HTERT RPE-1 (cell line): ENCODE measurements around the gene AKR1C2.
"Not testable (repeated sequence)": the region's sequence is repeated elsewhere in the genome, so short reads cannot be mapped to it uniquely, and the experiment has no call there.

ENCODE experiments used
- in situ Hi-C: fragments of 300-500 bp; cut with MboI; formaldehyde crosslinking; loops from 4 replicates; pipeline ENCODE4 v1.14.3; 2020; ENCODE audit warnings: low sequenced_read_pairs

The AKR1C2 gene

GRCh38 chr10:5025461-5025881 lies 21.8 kb upstream of the AKR1C2 start:
- in situ Hi-C loops, result not testable (repeated sequence)

- in situ Hi-C loops, result no loop called here
Observed at GRCh38 chr10:5023177-5023805, 19.6 kb upstream of the AKR1C2 start.

GRCh38 chr10:5021624-5022290 lies 18.1 kb upstream of the AKR1C2 start:
- in situ Hi-C loops, result not testable (repeated sequence)

- in situ Hi-C loops, result not testable (repeated sequence)
Observed at GRCh38 chr10:5019770-5020612, 16.3 kb upstream of the AKR1C2 start.

- in situ Hi-C loops, result not testable (repeated sequence)
Observed at GRCh38 chr10:5018671-5019277, 15.1 kb upstream of the AKR1C2 start.

GRCh38 chr10:5018134-5018533 lies 14.5 kb upstream of the AKR1C2 start:
- in situ Hi-C loops, result no loop called here

GRCh38 chr10:5014936-5015335 lies 11.3 kb upstream of the AKR1C2 start:
- in situ Hi-C loops, result no loop called here

GRCh38 chr10:5014200-5014910 lies 10.7 kb upstream of the AKR1C2 start:
- in situ Hi-C loops, result not testable (repeated sequence)

- in situ Hi-C loops, result no loop called here
Observed at GRCh38 chr10:5013385-5013784, 9.7 kb upstream of the AKR1C2 start.

GRCh38 chr10:5012595-5012994 lies 8.9 kb upstream of the AKR1C2 start:
- in situ Hi-C loops, result no loop called here

GRCh38 chr10:5011392-5011791 lies 7.7 kb upstream of the AKR1C2 start:
- in situ Hi-C loops, result not testable (repeated sequence)

- in situ Hi-C loops, result not testable (repeated sequence)
Observed at GRCh38 chr10:5010043-5010442, 6.4 kb upstream of the AKR1C2 start.

GRCh38 chr10:5008857-5009548 lies 5.3 kb upstream of the AKR1C2 start:
- in situ Hi-C loops, result not testable (repeated sequence)

- in situ Hi-C loops, result not testable (repeated sequence)
Observed at GRCh38 chr10:5004501-5004900, 844 bp upstream of the AKR1C2 start.

GRCh38 chr10:5004030-5004385 lies 351 bp upstream of the AKR1C2 start:
- in situ Hi-C loops, result not testable (repeated sequence)

- in situ Hi-C loops, result no loop called here
Observed at GRCh38 chr10:5002013-5002727, 1.5 kb downstream of the AKR1C2 start.

- in situ Hi-C loops, result no loop called here
Observed at GRCh38 chr10:4998671-4999070, 5.0 kb downstream of the AKR1C2 start.

- in situ Hi-C loops, result not testable (repeated sequence)
Observed at GRCh38 chr10:4994260-4994659, 9.4 kb downstream of the AKR1C2 start.

GRCh38 chr10:4992564-4992963 lies 11.1 kb downstream of the AKR1C2 start:
- in situ Hi-C loops, result not testable (repeated sequence)

- in situ Hi-C loops, result not testable (repeated sequence)
Observed at GRCh38 chr10:4991463-4991862, 12.2 kb downstream of the AKR1C2 start.
